GM21526 (cell line): ENCODE data around the gene C14orf132.

Source experiments
- ATAC-seq: cut with Tn5 transposase; IDR thresholded peaks from one replicate; pipeline ENCODE4 v1.9.1; 2021; ENCODE audit warnings: moderate library complexity; ENCODE audit not compliant: unreplicated experiment, low FRiP score

C14orf132 gene

DNA sequence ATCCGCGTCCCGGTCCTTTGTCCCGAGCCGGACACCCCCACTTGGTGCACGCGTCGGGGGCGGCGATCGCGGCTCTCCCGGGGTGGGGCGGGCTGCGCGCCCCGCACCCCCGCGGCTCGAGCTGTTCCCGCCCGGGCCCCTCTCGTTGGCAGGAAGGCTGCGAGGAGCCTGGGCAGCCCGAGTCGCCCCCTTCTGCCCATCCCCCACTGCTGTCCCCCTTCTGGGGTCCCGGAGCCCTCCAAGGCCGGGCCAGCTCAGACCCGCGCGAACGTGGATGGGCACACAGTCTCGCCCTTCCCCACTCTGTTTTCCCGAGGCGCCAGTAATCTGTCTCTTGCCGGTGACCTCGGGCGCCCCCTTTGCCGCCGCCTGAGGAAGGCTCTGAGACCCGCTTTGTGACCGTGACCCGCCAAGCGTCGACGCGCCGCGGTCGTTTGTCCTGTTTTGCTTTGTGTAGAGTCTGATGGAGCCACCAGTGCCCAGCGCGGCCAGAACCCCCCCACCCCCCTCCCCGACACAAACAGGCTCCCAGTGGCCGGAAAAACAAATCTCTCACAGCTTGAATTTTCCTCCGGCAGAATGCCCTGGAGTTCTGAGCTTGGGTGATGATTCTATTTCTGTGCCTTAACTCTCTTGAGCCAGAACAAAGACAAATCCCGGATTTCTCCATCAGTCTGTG, 610 bp downstream of the C14orf132 start:
- no peak for ATAC-seq

DNA sequence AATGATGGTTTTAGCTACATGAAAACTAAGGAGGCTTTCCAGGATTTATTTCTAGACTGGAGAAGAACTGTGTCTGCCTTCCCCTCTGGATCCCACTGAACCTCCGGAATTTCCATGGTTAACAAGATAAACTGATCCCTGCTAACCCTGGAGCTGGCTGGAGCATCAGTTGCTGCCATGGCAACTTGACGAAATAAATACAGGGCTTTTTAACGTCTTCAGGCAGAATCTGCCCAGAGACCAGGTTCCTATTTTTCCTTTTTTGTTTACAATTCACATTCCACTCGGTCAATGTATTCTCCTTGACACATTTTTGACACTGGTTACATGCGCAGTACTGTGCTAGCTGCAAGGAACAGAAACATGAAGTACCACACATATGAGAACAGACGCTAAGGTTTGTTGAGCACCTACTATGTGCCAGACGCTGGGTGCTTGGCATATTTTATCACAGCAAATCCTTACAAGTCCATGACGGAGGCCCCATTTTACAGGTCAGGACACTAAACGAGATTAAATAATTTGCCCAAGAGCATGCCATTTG, 1.7 kb downstream of the C14orf132 start:
- ATAC-seq = no peak

DNA sequence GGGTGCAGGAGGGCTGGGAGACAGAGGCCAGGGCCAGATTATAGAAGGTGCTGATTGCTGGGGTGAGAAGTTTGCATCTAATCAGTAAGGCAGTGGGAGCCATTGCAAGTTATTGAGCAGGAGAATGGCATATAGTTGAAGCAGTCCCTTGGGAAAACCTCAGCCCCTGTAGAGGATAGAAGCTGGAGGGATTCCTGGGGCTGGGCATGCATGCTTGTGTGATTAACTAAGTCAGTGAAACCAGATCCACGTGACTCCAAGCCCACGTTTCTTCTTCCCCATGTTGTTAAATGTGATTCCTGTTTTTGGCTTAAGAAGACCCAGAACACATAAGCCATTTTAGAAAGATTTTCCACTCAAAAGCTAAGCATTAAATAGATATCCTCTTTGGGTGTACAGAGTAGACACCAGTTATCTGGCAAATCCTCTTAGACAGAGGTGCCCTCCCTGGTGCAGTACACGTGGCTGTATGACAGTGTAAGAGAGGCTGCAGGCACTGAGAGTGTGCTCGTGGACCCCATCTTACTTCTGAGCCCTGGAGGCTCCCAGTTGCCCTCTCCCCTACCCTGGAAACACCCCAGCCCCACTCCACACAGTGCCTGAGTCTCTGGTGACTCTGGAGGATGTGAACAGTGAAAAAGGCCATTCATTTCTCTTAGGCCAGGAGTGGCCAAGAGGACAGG, 3.2 kb downstream of the C14orf132 start:
- no peak for ATAC-seq

DNA sequence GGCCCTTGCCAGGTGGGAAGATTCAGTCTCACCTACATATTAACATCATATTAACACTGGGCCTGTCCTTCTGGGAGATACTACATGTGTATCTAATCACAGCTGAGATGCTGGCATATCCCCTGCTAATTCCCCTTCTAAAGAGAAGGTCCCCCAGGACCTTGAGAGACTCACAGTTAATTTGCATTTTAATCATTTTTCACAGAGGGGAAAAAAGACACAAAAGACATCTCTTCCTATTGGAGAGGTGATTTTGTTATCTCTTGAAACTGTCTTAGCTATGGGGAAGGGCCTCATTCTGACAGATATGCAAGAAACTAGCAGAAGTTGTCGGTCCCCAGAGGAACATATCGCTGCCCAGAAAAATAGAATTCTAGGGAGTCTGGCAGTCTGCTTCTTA, 7.5 kb downstream of the C14orf132 start:
- no peak for ATAC-seq

DNA sequence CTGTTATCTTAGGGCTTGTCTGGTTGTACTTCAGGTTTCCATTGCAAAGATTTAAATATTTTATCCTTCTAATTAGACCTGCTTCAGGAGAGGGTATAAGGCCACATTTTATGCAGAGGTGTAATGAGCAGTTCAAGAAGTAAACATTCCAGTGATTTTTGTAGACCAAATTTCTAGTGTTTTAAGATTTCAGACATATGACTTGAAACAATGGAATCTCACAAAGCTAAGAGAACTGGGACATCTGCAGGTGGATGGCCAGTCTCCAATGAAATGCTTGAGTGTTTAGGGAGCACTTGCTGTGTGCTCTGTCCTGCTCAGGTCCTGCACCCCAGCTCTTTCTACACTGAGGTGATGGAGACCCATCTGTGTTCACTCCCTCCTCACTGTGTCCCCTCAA, 7.9 kb downstream of the C14orf132 start:
- ATAC-seq = no peak

DNA sequence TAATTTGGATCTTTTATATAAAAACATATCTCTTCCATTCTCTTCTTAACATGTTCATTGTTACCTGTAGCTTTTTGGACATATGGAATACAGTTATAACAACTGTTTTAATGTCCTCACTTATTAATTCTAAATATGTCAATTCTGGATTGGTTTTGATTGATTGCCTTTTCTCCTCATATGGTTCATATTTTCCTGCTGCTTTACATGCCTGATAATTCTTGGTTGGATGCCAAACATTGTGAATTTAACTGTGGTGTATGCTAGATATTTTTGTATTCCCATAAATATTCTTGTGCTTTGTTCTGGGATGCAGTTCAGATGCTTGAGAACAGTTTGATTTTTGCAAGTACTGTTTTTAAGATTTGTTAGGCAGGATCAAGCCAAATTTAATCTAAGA, 10.8 kb downstream of the C14orf132 start:
- no peak for ATAC-seq

DNA sequence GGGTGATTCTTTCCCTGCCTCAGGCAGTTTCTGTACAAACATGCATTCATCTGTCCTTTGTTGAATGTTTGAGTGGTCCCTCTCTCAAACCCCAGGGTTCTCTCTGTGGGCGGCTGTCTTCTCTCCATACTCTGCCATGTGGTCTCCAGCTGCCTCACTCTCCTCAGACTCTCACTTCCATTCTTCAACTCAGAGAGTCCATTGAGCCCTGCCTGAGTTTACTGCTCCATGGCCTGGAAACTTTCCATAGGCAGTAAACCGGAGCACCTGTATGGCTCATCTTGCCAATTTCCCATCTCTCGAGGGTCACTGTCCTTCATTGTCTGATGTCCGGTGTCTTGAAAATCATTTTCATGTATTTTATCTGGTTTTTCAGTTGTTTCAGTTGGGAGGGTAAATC, 11.3 kb downstream of the C14orf132 start:
- no peak for ATAC-seq

DNA sequence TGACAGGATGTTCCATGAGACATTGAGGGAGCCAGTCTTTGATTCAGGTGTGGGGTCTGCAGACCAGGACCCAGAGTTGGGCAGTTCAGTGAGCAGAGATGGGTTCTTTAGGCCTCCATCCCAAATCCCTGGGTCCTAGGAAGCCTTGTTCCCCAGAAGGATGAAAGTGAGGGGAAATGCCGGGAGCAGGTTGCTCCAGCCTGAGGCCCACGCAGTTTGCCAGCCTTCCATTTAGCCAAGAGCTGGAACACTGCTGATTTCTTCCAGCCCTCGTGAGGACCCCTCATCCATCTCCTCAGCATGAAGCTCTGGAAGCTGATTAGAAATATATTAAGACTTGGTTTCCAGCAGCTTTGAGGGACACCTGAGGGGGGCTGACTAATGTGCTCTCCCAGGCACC, 12.1 kb downstream of the C14orf132 start:
- no peak for ATAC-seq

DNA sequence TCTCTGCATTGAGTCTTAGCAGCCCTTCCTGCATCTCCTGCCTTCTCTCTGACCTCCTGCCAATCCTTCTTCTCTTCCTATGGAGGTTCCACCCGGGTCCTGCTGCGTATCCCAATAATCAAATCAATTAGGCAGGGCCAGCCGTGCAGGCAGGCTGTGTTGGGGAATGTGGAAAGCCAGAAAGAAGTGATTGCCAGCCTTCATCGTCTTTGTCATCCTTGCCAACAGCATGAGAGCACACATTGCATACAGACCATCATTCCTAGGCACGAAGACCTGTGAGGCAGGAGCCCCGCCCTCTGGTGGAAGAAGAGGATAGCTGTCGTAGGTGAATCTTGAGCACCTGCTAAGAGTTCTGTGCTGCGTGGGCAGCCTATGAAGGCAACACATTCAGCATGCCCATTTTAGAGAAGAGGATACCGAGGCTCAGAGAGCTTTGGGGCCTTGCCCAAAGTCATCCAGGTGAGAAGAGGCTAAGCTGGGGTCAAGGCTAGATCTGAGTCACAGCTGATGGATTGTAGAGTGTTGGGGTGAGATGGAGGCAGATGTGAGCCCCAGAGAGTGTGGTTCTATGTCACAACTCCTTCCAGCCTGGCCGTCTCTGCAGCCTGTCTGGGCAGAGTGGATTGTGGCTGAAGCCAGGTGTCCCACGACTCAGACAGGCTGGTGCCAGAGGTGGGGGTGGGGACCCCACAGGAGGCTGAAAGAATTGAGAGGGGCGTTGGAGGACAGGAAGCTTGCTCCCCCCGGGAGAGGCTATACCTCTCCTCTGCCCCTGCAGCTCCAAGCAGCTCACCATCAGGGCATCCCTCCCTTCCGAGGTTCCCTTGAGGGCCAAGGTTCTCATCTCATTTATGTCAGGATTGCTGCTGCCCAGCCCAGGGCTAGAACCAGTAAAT, 12.7 kb downstream of the C14orf132 start:
- ATAC-seq = no peak

DNA sequence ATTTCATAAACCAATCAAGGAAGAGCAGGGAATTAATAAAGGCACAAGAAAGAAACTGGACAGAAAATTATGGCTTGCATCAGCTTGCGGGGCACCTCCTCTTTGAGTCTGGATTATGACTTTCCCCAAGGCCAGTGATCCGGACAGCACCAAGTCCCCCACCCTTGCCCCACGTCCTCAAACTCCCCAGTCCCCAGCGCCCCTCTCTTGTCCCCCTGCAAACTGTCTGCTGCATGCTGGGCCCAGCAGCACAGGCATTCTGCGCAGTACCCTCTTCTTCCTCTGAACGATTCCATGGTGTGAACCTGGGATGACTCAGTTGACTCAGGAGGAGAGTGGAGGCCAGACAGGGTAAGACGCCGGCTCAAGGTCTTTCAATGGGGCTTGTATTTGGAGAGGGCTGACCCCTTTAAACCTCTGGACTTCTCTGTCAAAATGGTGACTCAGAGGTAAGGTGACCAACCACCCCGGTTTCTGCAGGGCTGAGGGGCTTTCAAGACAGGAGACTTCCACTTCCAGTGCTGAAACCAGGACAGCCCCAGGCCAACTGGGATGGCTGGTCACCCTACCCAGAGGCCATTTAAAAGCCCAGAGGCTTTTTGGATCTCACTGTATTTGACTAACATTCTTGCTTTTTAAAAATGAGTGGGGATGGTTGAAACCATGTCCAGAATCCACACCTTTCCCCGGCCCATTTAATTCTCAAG, 13.5 kb downstream of the C14orf132 start:
- ATAC-seq = no peak

DNA sequence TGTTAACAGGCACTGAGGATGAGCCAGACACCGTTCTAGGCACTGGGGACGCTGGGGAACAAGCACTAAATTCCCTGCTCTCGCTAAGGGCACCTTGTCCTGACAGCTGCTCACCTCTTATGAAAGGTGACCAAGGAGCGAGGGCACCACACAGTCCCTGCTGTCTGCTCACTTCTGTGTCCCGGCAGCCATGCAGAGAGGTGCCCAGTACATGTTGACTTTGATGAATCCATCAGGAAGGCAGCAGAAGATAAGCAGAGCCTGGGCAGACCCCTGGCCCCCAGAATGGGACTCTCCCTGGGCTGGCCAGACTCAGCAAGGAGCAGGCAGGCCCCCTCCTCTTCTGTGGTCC, 14.1 kb downstream of the C14orf132 start:
- no peak for ATAC-seq

DNA sequence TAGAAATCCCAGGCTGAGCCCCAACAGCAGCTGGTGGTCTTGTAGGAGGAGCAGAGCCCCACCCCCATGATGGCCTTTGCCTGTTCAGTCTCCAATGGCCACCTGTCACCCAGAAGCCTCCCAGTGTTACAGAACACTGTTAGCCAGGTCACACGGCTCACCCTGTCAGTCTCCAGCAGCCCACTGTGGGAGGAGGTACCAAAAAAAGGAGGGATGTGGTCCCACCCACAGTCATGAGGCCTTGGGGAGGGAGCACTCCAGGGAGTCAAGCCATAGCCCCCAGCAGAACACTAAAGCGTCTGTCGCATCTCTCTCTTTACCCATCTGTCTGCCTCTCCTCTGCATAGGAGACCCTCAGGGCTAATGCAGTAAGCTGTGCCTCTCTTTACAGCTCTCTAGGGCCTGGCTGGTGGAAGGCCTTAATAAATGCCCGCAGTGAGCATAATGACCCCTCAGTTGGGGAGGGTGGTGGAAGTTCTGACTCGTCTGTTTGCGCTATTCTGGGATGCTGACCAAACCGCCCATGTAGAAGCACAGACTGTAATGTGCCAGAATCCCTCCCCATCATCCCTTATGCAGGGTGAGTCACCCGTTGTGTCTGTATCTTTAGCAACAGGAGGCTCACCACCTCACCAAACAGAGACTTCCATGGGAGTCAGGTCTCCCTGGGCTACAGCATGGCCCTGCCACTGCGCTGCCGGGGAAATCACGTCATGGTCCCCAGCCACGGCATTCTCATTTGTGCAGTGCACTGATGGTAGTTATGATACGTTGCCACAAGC, 14.6 kb downstream of the C14orf132 start:
- no peak for ATAC-seq

DNA sequence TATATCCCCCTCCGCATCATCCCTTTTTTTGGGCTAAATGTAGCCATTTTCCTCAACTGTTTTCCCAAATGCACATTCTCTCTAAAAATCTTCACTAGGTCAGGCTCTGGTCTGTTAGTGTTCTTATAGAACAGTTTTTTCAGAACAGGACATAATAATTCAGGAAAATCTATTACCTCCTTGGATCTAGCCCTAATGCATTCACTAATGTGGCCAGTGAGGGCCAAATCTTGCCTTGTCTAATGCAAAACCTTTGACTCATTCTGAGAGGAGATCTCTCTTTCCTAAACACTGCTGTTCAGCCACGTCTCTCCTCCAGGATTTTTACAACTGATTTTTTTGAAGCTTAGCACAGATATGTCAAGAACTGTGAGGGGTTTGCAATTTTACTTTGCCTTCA, 15.5 kb downstream of the C14orf132 start:
- no peak for ATAC-seq

DNA sequence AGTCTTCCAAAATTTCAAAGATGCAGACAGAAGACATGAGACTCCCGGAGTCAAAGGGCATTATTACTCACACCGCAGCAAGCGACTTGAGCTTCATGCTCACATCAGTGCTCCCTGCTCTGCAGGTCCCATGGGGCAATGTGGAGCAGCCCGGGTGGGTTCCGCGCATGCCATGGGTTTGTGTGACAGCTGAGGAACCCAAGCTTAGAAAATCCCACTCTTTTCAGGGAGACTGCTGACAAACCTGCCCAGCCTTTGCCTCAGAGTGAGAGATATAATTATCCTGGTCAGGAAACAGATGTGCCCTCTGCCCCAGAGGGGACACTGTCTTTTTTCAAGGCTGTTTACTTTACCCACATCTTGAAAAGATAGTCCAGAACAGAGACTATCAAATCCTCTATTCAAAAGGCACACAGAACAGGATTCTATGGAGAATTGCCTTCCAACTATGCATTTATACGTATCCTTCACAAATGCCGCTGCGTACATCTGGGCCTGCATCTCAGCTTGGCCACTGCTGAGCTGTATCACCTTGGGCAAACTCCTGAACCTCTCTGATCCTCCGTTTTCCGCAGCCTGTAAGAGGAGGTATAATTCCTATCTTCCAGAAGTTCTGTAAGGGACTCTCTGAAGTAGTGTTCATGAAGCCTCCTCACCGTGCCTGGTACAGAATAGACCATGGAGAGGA, 16.0 kb downstream of the C14orf132 start:
- no peak for ATAC-seq

DNA sequence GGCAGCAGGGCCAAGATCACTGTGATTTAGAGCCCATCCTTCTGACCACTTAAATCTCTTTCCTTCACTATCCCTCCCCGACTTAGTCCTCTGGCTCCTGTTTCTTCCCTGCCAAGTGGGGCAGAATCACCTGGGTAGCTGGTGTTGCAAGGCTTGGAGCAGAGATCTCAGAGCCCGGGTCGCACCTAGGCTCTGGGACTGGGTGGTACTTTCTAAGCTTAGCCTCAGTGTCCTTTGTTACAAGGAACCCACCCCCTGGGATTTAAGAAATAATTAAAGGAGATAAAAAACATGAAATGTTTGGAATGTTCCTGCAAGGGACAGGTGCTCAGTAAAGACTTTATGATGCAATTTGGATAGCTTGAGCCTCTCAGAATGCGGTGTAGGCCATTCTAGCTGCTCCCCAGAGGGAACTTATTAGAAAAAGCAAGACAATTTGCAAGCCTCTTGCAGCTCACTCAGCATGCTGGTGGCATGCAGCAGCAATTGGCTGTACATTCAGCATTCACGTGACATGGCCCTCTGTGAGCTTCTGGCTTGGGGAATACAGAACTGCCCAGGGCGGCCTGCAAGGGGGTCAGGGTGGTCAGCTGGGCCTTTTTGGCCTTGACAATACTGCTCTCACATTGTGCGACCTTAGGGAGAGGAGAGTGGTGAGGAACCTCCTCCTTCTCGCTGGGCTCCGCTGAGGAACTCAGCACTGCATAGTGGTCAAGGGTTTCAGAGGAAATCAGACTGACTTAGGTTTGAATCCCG, 16.8 kb downstream of the C14orf132 start:
- ATAC-seq = no peak

DNA sequence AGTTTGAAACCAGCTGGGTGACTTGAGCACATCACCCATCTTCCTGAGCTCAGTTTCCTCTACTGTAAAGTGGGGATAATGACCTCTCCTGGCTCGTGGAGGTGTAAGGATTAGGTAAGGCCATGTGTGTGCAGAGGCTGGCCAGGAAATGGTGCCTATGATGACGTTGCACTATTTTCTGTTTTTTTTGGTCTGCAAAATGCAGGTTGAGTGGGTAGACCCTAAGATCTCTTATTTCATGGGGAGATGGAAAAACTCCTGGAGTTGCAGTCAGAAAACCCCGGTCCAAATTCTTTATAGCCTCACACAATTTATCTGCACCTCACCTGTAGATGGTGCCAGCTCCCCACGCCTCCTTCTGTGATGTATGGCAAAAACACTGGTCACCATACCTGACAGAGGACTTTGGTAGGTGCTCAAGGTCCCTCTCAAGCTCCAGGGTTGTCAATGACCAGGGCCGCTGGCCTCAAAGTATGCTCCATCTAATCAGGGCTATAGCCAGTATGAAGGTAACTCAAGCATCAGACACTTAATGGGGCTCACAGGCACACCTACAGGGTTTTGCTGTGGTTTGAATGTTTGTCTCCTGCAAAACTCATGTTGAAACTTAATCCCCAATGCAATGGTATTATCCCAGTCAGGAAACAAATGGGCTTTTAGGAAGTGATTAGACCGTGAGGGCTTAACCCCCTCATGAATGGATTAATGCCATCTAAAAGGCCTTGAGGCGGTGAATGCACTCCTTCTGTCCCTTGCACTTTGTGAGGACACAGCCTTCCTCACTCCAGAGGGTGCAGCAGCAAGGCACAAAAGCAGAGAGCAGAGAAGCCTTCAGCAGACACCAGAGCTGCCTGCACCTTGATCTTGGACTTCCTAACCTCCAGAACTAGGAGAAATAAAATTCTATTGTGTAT, 17.6 kb downstream of the C14orf132 start:
- ATAC-seq = no peak

DNA sequence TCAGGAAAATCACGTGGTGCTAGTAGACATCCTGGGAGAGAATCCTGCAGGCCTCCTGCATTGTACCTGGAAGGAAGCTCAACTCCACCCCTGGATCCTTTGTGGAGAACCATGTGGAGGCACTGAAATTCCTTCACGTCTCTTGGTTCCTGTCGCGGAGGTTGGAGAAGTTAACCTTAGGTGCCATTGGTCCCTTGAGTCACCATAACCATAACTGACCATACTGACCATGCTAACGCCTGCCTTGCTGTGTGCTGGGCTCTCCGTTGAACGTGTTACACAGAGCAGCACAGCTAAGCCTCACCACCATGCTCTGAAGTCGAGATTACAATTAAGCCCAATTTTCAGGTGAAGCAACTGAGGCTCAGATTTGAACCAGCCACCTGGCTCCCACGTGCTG, 18.6 kb downstream of the C14orf132 start:
- no peak for ATAC-seq
